Measurements from ENCODE around the gene BACH2.

The BACH2 gene

GRCh38 chr6:90040931-90041330, 255.7 kb downstream of the BACH2 start:
- Histone ChIP-seq H3K27ac (replicated peaks) (no peak overlapping the region), H3K4me3 (replicated peaks; ENCODE audit: insufficient read depth, low read length) (no peak overlapping the region), H3K27me3 (ENCODE audit: insufficient read depth, poor library complexity, severe bottlenecking) (no peaks in the 10 kb centered on the region)
- TF ChIP-seq GABPA (IDR thresholded peaks at IDR 0.05; ENCODE audit: low read depth): no peak
- TF ChIP-seq POLR2AphosphoS5 (IDR thresholded peaks at IDR 0.05; ENCODE audit: low read depth): no peak
- no peak for TF ChIP-seq SPI1 (IDR thresholded peaks at IDR 0.05; ENCODE audit: borderline replicate concordance, low read depth)
- no peak for TF ChIP-seq REST (IDR thresholded peaks at IDR 0.05; ENCODE audit: insufficient replicate concordance, low read depth)
- no peak for TF ChIP-seq CTCF (IDR thresholded peaks at IDR 0.05; ENCODE audit: insufficient read depth, low read length)
- no peak for DNase-seq (ENCODE audit: low read depth in 1 of 2, low spot score in 1 of 2)

GRCh38 chr6:90039911-90040310, 256.7 kb downstream of the BACH2 start:
- no peak for DNase-seq (ENCODE audit: low read depth in 1 of 2, low spot score in 1 of 2)
- Histone ChIP-seq H3K4me3 (replicated peaks; ENCODE audit: insufficient read depth, low read length) (no peak overlapping the region), H3K27ac (replicated peaks) (no peak overlapping the region), H3K27me3 (ENCODE audit: insufficient read depth, poor library complexity, severe bottlenecking) (no peaks in the 10 kb centered on the region)
- no peak for TF ChIP-seq POLR2AphosphoS5 (IDR thresholded peaks at IDR 0.05; ENCODE audit: low read depth)
- no peak for TF ChIP-seq SPI1 (IDR thresholded peaks at IDR 0.05; ENCODE audit: borderline replicate concordance, low read depth)

GRCh38 chr6:90038961-90039653, 257.5 kb downstream of the BACH2 start:
- DNase-seq (ENCODE audit: low read depth in 1 of 2, low spot score in 1 of 2): no peak
- Histone ChIP-seq H3K27ac (replicated peaks) (no peak overlapping the region), H3K4me3 (replicated peaks; ENCODE audit: insufficient read depth, low read length) (no peak overlapping the region), H3K27me3 (ENCODE audit: insufficient read depth, poor library complexity, severe bottlenecking) (no peaks in the 10 kb centered on the region)
- TF ChIP-seq SPI1 (IDR thresholded peaks at IDR 0.05; ENCODE audit: borderline replicate concordance, low read depth) (no peak), POLR2AphosphoS5 (IDR thresholded peaks at IDR 0.05; ENCODE audit: low read depth) (no peak)

GRCh38 chr6:90036963-90037362, 259.7 kb downstream of the BACH2 start:
- Histone ChIP-seq H3K4me3 (replicated peaks; ENCODE audit: insufficient read depth, low read length) (no peak overlapping the region), H3K27me3 (ENCODE audit: insufficient read depth, poor library complexity, severe bottlenecking) (no peaks in the 10 kb centered on the region), H3K27ac (replicated peaks) (no peak overlapping the region)
- no peak for TF ChIP-seq SPI1 (IDR thresholded peaks at IDR 0.05; ENCODE audit: borderline replicate concordance, low read depth)
- no peak for DNase-seq (ENCODE audit: low read depth in 1 of 2, low spot score in 1 of 2)

- DNase-seq (ENCODE audit: low read depth in 1 of 2, low spot score in 1 of 2): no peak
- H3K27ac ChIP-seq (replicated peaks): no peak overlapping the region
- TF ChIP-seq POLR2AphosphoS5 (IDR thresholded peaks at IDR 0.05; ENCODE audit: low read depth) (no peak), CTCF (IDR thresholded peaks at IDR 0.05; ENCODE audit: insufficient read depth, low read length) (no peak), GABPA (IDR thresholded peaks at IDR 0.05; ENCODE audit: low read depth) (no peak), REST (IDR thresholded peaks at IDR 0.05; ENCODE audit: insufficient replicate concordance, low read depth) (no peak), SPI1 (IDR thresholded peaks at IDR 0.05; ENCODE audit: borderline replicate concordance, low read depth) (no peak)
- H3K27me3 ChIP-seq (ENCODE audit: insufficient read depth, poor library complexity, severe bottlenecking): no peaks in the 10 kb centered on the region
- H3K4me3 ChIP-seq (replicated peaks; ENCODE audit: insufficient read depth, low read length): no peak overlapping the region
Measured at GRCh38 chr6:90035047-90035723, 261.5 kb downstream of the BACH2 start.
